Measurements from ENCODE around the gene CEBPE.

CEBPE gene

GRCh38 chr14:23142826-23143225 is 23.8 kb upstream of the CEBPE start:
- DNase-seq = no peak

- no peak for DNase-seq
These were observed 22.8 kb upstream of the CEBPE start for GRCh38 chr14:23141706-23142444.

DNA sequence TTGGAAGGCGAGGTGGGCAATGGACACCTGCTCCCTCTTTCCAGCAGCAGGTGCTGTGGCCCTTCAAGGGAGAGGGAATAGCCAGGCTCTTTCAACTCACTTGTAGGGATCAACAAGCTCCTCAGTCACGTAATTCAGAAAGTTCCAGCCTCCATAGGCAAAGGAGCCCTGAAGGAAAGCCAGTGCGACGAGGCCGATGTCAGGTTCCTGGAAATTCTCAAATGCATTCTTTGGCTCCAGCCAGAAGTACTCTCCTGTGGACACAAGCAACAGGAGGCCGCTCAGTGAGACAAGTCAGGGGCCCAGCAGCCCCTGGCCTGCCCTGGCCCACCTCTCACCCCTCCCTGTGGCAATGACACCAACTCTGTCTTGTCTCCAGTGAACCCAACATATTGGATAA is 21.3 kb upstream of the CEBPE start:
- no peak for DNase-seq

GRCh38 chr14:23139874-23140273 is 20.8 kb upstream of the CEBPE start:
- DNase-seq = no peak

GRCh38 chr14:23137813-23138535 is 18.9 kb upstream of the CEBPE start:
- no peak for DNase-seq

GRCh38 chr14:23137192-23137812 is 18.2 kb upstream of the CEBPE start:
- DNase-seq = no peak

DNA sequence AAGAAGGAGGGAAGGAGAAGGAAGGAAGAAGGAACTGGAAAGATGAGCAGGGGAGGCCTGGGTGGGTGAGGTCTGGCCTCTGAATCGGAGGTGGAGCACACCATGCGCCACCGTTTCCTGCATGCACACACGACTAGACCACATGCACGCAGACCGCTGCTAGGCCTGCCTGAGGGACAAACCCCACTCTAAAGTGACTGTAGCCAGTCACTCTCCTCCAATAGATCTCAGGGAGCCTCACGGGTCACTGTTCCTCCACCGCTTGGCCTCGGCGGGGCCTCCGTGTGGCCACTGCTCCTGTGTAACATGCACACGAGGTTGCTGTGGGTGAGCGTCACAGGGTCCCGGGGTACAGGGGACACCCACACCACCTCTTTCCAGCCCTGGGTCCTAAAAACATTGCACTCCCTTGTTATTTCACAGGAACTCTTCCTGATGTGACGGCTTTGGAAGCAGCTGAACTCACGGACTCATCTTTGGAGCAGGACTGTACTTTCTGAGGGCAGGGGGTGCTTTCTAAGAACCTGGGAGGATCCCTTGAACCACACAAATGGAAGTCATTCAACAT is 17.6 kb upstream of the CEBPE start:
- no peak for DNase-seq

- DNase-seq = no peak
These were observed 13.9 kb upstream of the CEBPE start for GRCh38 chr14:23132970-23133369.

DNA sequence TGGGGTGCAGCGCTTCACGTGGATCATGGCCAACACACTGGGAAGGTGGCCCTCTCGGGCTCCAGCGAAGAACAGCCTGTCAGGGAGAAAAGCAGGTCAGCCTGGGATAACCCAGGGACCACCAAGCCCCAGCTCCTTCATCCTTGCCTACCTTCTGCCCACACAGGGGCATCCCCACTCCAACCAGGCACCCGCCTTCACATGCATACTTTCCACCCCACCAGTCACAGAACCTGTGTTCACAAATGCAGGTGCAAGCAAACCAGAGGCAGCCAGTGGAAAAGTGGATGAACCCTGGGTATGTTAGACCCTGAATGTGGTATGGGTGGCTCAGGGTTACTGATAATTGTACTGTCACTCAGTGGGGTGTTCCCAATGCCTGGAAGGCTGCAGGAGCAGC is 12.4 kb upstream of the CEBPE start:
- no peak for DNase-seq

GRCh38 chr14:23130871-23131270 is 11.8 kb upstream of the CEBPE start:
- DNase-seq = no peak

DNA sequence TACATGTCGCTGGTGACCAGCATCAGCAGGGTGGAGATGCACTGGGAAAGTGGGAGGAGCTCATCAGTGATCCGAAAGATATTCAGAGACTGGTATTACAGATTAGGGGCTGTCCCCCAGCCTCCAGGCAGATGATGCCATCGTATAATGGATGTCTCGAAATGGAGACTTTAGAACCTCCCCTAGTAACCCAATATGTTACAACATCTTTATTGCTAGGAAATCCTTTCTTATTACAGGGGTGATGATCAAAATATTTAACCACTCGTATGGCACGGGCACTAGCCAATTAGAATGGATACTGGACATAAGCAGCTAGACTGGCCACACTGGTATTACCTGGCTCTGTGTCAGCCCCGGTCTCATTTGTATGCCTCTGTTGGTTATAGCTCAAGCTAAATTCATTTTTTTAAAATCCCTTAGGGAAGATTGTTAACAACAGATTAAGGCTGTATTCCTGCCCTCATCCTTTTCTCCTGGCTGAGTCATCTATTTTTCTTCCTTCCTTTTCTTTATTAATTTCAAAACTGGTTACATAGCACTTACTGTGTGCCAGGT is 10.8 kb upstream of the CEBPE start:
- DNase-seq = no peak

GRCh38 chr14:23128969-23129758 is 10.1 kb upstream of the CEBPE start:
- DNase-seq = no peak

DNA sequence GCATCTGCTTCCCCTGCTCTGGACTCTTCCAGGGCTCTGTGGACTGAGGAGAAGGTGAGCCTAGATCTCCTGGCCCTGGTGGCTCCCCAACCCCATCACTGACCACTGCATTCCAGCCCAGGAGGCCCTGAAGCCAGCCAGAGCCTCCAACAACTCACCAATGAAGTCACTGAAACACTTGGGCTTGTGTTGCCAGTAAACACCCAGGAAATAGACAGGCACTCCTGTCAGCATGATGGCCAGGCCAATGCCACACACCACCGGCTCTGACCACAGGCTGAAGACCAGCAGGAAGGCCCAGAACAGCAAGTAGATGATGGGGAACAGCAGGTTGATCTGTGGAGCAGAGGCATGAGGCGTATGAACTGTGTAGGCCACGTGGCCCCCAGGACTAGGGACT is 8.8 kb upstream of the CEBPE start:
- DNase-seq = no peak

DNA sequence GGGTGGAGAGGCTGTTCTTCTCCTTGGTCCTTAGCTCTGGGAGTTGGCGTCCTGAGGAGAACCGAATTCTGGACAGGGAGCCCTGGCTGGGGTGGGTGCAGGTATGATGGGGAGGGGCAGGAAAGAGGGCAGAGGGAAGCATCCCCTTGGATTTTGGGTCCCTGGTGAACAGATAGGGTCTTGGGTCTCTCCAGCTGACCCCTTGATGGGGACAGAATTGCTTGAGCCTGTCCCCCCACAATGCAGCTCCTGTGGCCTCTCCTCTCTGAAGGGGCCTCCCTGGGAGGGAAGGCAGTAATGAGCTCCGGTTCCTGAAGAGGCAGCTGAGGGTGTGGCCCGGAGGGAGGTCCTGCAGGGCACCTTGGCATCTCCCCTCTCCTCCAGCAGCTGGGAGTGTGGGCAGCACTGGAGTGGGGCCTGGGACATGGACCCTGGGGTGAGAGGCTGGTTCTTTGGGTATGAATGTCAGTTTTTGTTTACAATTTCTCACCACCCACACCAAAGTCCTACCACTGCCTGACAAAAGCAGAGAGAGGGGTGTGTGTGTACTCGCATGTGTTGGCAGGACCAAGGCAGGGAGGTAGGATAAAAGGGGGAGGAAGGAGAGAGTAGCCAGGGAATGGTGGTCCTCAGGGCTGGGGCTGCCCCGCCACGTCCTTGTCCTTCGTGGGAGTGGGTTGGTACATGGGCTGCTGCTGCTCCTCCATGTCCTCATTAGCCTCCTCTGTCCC is 7.7 kb upstream of the CEBPE start:
- DNase-seq = no peak

- no peak for DNase-seq
These were observed 7.0 kb upstream of the CEBPE start for GRCh38 chr14:23125933-23126524.

DNA sequence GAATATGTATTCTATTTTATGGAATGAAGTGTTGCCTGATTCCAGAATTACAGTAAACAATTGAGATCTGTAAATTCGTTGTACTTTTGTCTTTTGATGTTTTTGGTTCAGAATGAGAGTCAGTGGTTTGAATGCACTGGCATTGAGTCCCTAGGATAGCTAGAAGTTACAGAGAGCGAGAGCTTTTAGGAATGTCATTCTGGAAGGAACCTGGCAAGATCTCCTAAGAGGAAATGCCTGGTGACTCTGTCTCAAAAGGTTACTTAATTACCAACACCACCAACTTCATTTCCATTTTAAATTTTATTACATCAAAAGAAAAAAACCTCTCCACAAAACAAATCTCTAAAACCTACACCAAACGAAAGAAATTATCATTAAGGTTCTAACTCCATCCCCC is 6.0 kb upstream of the CEBPE start:
- no peak for DNase-seq

GRCh38 chr14:23124337-23124954 is 5.4 kb upstream of the CEBPE start:
- DNase-seq = no peak

DNA sequence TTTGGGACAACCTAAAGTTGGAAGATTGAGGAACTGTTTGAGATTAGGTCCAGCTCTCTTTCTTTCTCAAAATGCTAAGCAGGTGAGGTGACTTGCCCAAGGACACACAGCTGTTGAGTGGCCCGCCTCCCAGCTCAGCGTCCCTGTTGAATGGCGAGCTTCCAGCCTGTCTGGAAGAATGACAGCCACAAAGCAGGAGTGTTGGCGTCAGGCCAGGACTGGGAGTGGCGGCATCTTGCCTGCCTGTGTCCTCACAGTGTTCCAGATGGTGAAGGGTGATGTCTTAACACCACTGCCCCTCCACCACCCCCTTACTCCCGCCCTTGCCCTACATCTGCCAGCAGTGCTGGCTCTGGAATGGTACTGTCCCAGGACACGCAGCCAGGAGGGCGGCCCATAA is 4.4 kb upstream of the CEBPE start:
- DNase-seq = no peak

GRCh38 chr14:23122086-23122485 is 3.0 kb upstream of the CEBPE start:
- DNase-seq = no peak

DNA sequence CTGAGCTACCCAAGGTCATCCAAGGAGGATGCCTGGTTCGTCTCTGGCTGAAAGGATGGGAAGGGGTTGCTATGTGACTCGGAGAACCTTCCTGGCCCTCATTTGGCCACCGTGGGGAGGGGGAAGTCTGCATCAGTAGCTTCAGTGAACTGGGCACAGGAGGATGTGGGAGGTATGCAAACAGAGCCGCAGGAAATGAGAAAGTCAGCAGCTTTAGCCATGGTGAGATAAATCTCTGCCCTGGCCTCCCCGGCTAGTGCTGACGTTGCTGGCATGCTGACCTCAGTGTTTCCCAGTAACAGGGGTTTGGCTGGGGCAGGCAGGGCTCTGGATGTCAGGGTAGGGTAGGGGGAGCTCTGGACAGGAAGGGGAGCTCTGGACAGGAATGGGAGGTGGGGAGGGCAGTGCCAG is 2.3 kb upstream of the CEBPE start:
- no peak for DNase-seq

All from activated CD4-positive, CD25-positive, alpha-beta regulatory T cell treated with anti-CD3 and anti-CD28 coated beads, Interleukin-2, amount 50 U/mL, for 72 hours (primary cell).